NCI-H2171 treated with DMSO at 0.1 percent for 48 hours (cell line): ENCODE data around the gene RNASE8.

Experiments
- DNase-seq: peaks from one replicate; lab custom pipeline; 2025; lab: John Stamatoyannopoulos, UW

RNASE8 gene

DNA sequence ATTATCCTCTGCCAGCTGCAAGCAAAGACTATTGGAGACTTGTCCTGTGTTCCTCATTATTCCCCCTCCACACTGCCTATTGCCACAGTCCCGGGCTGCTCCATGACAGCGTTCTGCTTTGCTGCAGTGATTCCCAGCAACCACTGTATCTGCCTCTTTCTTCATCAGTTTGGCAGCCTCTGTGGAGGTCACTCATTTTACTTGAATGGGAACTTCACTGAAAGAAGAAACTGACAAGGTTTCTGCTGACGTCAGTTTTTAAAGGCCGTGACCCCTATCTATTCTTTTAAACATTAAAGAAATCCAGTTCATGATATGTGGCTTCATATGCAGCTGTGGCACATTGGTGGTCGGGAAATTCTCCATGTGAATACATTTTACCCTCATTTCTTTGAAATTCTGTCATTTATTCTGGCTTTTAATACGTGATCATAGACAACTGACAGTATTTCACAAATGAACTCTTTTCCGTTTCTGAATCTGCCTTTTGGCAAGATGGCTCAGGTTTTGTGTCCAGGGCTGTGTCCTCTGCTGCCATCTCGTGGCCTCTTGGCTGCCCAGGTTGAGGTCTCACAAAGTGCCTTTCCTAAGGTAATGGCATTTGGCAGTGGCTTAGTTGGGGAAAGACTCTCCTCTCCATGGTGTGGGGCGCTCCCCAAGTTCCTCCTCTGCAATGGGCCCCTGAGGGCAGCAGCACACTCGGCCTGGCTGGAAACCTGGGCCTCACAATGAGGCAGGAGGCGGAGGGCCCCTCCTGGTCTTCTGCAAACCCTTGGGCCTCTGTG, 49.1 kb downstream of the RNASE8 start:
- DNase-seq, result peak; percentile 93

DNA sequence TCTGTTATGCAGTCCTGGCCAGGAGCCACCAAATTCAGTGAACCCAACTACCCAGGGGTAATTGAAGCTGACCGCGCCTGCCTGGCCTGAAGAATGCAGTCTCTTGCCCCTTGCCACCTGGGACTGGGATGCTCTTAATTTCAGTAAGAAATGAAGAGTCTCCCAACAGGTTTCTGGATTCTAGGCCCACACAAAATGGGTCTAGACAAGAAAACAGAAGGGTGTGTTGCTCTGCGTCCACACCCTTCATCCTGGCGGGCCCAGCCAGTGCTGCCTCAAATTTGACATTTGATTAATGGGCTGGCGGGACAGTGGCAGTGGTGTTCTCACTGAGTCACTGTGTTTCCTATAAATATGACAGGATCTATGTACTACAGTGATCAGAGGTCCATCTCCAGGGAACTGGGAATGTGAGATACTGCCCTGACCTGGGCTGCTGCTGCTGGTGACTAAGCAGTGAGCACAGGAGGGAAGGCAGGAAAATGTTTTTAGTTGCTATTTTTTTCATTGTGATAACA, 49.7 kb downstream of the RNASE8 start:
- no peak for DNase-seq
